ENCODE measurements around the gene HFE. TPM values are rescaled to one million over a fixed set of nuclear protein-coding genes. Genes with fewer than 3 reads are reported as not detected.

HFE gene
- total RNA-seq, 4 donors from 2014 or later: 1.2 to 8.4 (median 6.2) TPM

DNA sequence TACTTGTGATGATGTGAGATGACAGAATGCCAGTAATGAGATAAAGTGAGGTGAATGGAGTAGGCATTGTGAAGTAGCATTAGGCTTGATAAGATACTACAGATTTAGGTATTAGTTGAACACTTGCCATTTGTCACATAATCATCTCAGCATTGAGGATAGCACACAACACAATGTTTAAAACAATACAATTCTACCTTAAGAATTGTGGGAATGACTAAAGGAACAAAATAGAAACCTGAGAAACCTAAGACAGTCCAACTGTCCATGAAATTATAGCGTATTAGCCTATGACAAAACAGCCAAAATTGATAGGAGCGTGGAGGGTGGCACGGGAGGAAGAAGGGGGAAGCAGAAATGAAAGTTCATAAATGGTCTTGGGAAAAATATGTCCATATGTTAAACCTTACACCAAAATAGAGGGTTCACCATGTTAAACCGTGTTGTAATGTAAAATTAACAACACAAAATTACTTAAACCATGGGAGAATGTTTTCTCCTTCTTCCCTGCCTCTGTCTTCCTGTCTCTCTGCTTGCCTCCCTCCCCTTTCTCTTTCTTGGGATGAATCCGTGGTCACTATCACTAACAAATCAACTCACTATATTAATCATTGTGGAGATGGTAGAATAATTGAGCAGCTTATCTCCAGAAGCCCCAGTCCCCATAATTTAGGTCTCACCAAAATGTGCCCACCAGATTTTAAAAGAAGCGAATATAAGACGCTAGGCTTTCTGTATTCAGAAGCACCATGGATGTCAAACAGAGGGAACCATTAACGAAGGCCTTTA, 33.0 kb upstream of the HFE start:
- Histone ChIP-seq H3K4me3 (peak overlapping the region; percentile 62 to 68), H3K27me3 (no peaks in the 10 kb centered on the region), H3K9me3 (no peaks in the 10 kb centered on the region), H3K36me3 (no peaks in the 10 kb centered on the region), H3K27ac (peak overlapping the region; percentile 94 to 96), H3K4me1 (no peaks in the 10 kb centered on the region)
- intact Hi-C loops (cut with DNase I; ENCODE audit: low total_unique reads): no loop called here
- TF ChIP-seq, protein P1, sequence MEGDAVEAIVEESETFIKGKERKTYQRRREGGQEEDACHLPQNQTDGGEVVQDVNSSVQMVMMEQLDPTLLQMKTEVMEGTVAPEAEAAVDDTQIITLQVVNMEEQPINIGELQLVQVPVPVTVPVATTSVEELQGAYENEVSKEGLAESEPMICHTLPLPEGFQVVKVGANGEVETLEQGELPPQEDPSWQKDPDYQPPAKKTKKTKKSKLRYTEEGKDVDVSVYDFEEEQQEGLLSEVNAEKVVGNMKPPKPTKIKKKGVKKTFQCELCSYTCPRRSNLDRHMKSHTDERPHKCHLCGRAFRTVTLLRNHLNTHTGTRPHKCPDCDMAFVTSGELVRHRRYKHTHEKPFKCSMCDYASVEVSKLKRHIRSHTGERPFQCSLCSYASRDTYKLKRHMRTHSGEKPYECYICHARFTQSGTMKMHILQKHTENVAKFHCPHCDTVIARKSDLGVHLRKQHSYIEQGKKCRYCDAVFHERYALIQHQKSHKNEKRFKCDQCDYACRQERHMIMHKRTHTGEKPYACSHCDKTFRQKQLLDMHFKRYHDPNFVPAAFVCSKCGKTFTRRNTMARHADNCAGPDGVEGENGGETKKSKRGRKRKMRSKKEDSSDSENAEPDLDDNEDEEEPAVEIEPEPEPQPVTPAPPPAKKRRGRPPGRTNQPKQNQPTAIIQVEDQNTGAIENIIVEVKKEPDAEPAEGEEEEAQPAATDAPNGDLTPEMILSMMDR (IDR thresholded peaks at IDR 0.05): no peak
- TF ChIP-seq POLR2A (IDR thresholded peaks at IDR 0.05): no peak
- no peak for DNase-seq

DNA sequence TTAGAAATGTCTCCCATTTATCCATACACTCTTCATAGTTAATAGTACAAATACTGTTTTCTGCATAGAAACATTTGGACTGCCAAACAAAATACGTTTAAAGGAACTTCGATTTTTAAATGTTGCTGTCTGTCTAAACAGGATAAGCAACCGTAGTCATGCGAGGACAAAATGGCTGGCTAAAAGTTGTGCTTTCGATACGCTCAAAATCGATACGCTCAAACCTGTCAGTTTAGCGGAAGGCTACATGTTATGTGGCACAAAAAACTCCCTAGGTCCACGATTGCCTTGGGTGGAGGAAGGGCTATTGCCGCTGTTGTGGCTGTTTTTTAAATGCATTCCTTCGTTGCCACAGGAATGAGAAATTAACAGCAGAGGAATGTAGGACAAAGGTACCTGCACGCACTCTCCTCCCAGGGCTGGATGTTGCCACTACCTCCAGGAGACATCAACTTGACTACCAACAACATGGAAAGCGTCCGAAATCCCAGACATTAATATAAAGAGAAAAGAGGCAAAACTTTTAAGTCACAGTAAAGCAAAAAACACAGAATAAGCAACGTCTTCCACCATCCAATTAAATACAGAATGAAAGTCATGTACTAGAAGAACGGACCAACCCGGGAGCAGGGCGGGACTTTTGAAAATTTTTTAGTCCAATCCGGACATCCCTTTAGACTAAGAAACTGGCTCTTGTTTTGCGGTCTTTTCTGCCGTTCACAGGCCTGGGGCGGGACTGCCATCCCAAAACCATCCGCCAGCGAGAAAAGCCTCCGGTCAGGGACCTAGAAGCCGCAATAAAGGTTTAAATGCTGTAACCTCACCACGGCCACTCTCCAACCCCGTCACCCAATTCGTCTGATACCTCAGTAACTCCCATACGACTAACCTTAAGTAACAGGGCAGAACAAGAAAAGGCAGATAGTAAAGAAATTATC, 32.2 kb upstream of the HFE start:
- H3K27me3 ChIP-seq: no peaks in the 10 kb centered on the region
- TF ChIP-seq POLR2A (IDR thresholded peaks at IDR 0.05): peak; percentile 7 to 44
- TF ChIP-seq, protein P1 (IDR thresholded peaks at IDR 0.05): peak in 1 of 4 experiments; percentile 52
- intact Hi-C loops (cut with DNase I; ENCODE audit: low total_unique reads): no loop called here

DNA sequence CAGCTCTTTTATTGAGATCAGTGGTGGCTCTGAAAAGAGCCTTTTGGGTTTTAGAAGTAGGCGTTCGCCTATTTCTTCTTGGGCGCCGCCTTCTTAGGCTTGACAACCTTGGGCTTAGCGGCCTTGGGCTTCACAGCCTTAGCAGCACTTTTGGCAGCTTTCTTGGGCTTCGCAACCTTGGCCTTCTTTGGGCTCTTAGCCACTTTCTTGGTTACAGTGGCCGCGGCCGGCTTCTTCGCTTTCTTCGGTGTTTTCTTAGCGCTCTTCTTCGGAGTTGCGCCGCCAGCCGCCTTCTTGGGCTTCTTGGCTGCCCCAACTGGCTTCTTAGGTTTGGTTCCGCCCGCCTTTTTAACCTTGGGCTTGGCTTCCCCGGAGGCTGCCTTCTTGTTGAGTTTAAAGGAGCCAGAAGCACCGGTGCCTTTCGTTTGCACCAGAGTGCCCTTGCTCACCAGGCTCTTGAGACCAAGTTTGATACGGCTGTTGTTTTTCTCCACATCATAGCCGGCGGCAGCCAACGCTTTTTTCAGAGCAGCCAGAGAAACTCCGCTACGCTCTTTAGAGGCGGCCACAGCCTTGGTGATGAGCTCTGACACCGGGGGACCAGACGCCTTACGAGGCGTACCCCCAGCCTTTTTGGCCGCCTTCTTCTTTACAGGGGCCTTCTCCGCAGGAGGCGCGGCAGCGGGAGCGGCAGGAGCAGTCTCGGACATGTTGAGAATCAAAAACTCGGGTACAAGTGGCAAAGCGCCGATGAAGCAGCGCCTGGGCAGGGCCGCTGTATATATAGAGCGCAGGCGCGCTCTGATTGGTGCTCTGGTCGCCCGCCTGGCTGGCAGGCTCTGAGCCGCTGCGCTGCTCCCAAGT, 31.3 kb upstream of the HFE start:
- Histone ChIP-seq H3K4me3 (peak overlapping the region; percentile 62 to 68), H3K36me3 (no peaks in the 10 kb centered on the region), H3K9me3 (no peaks in the 10 kb centered on the region), H3K4me1 (no peaks in the 10 kb centered on the region), H3K27ac (peak overlapping the region; percentile 94 to 96), H3K27me3 (no peaks in the 10 kb centered on the region)
- intact Hi-C loops (cut with DNase I; ENCODE audit: low total_unique reads): no loop called here
- TF ChIP-seq POLR2A (IDR thresholded peaks at IDR 0.05): peak; percentile 90 to 97
- TF ChIP-seq, protein P1 (IDR thresholded peaks at IDR 0.05): peak in 1 of 4 experiments; percentile 15
- DNase-seq: peak; percentile 91 to 92

More for the DNA sequence above, 32.2 kb upstream of the HFE start:
- DNase-seq: peak; percentile 84 to 94
- H3K27ac ChIP-seq: peak overlapping the region; percentile 94 to 96
- no peaks in the 10 kb centered on the region for H3K9me3 ChIP-seq
- H3K4me1 ChIP-seq: no peaks in the 10 kb centered on the region
- peak overlapping the region; percentile 62 to 68 for H3K4me3 ChIP-seq
- no peaks in the 10 kb centered on the region for H3K36me3 ChIP-seq

DNA sequence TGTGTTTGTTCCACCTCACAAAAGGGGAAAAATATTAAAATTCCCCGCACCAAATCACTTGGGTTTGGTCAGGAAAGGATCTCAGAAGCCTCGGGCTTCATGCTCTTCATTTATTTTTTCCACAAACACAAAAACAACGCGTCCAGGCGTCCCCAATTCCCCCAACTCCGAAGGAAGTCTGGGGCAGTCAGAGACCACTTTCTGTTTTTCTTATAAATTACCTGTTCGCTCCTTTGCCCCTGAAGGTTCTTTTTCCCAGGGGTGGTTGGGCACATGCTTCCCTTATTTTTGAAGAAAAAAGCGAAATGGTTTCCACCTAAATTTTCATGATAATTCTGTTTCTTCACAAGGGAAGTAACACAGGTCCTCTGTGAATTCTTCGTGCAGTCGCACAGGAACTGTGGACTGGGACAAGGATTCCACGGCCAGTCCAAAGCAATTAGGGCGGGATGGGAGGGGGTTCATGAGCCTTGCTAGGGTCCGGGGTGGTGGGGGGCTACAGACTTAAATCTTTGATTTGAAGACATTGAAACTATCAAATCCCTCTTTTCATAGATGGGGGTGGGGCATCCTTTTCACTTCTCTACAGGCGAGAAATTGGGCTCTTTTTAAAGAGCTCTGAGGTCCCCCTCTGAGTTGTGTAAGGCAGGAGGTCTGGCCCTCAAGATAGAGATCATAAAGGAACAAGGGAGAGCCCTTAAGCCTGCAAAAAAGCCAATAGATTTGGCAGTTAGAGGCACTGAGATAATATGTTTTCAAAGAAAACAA, 30.5 kb upstream of the HFE start:
- Histone ChIP-seq H3K27ac (peak overlapping the region; percentile 94 to 96), H3K4me3 (peak overlapping the region; percentile 62 to 68), H3K4me1 (no peaks in the 10 kb centered on the region), H3K9me3 (no peaks in the 10 kb centered on the region), H3K36me3 (no peaks in the 10 kb centered on the region), H3K27me3 (no peaks in the 10 kb centered on the region)
- intact Hi-C loops (cut with DNase I; ENCODE audit: low total_unique reads): no loop called here
- TF ChIP-seq, protein P1 (IDR thresholded peaks at IDR 0.05): no peak
- TF ChIP-seq POLR2A (IDR thresholded peaks at IDR 0.05): no peak
- peak in 1 of 2 donors; percentile 52 for DNase-seq
